SK-N-SH (cell line): Measurements from ENCODE around the gene ITGA6. TPM values are rescaled to one million over a fixed set of nuclear protein-coding genes. Genes with fewer than 3 reads are reported as not detected.

Experiments used
- CTCF ChIA-PET: fragments of 300-600, 350-600 bp; formaldehyde crosslinking; extraction: SDS; loops from one replicate; lab custom pipeline; 2021; lab: Yijun Ruan, JAX
- POLR2A ChIA-PET: fragments of 350-600 bp; sonication (Branson Sonifier 250); formaldehyde crosslinking; extraction: SDS; loops from one replicate; lab custom pipeline; 2020; ENCODE audit warnings: antibody characterized with exemption, inconsistent platforms; lab: Yijun Ruan, JAX
- DNase-seq: peaks from one replicate; pipeline ENCODE4 v3.0.0; 2012
- H2AFZ ChIP-seq: fragments of 200-600 bp; sonication (generic); 2 replicates; pipeline ENCODE4 v1.8.1; 2016; ENCODE audit warnings: antibody characterized with exemption, mild to moderate bottlenecking, low read depth
- H3F3A ChIP-seq: fragments of 200-600 bp; sonication (generic); replicated peaks from 2 replicates; pipeline ENCODE3; 2016; ENCODE audit warnings: antibody characterized with exemption, mild to moderate bottlenecking; ENCODE audit not compliant: insufficient read depth
- H3K27ac ChIP-seq, 2 experiments: fragments of 200-500 bp in 1 of 2; fragments of 200-600 bp in 1 of 2; sonication (Bioruptor generic) in 1 of 2; sonication (generic), shearing (Covaris generic) in 1 of 2; 2 replicates each; pipeline versions ENCODE4 v1.5.1 to v1.6.1; 2014 to 2016; ENCODE audit warnings: low read depth in 2 of 2, inconsistent platforms in 1 of 2, low read length in 1 of 2, mild to moderate bottlenecking in 1 of 2, mixed read lengths in 1 of 2
- H3K27me3 ChIP-seq: fragments of 200-600 bp; sonication (generic), shearing (Covaris generic); 2 replicates; pipeline ENCODE4 v1.6.1; 2016; ENCODE audit warnings: mixed run types; ENCODE audit not compliant: insufficient read depth
- H3K36me3 ChIP-seq, 2 experiments: fragments of 200-500 bp in 1 of 2; fragments of 200-600 bp in 1 of 2; sonication (Bioruptor generic) in 1 of 2; sonication (generic) in 1 of 2; replicated peaks in 1 of 2; 2 replicates each; pipeline versions ENCODE3 to v1.5.1; 2014 to 2016; ENCODE audit warnings: low read length in 1 of 2, mild to moderate bottlenecking in 1 of 2; ENCODE audit not compliant: insufficient read depth in 2 of 2, control insufficient read depth in 1 of 2
- H3K4me1 ChIP-seq, 2 experiments: fragments of 200-500 bp in 1 of 2; fragments of 200-600 bp in 1 of 2; sonication (Bioruptor generic) in 1 of 2; sonication (generic), shearing (Covaris generic) in 1 of 2; 2 replicates each; pipeline versions ENCODE4 v1.5.1 to v1.6.1; 2014 to 2016; ENCODE audit warnings: low read depth in 1 of 2, low read length in 1 of 2, mixed run types in 1 of 2; ENCODE audit not compliant: insufficient read depth in 2 of 2, control insufficient read depth in 1 of 2
- H3K4me2 ChIP-seq: fragments of 200-600 bp; sonication (generic), shearing (Covaris generic); 2 replicates; pipeline ENCODE4 v1.6.1; 2017; ENCODE audit warnings: mixed run types
- H3K4me3 ChIP-seq, 2 experiments: fragments of 200-500 bp in 1 of 2; fragments of 200-600 bp in 1 of 2; sonication (Bioruptor generic) in 1 of 2; sonication (generic), shearing (Covaris generic) in 1 of 2; 2 replicates each; pipeline versions ENCODE4 v1.5.1 to v1.8.1; 2014 to 2016; ENCODE audit warnings: low read depth in 2 of 2, inconsistent platforms in 1 of 2, low read length in 1 of 2, mild to moderate bottlenecking in 1 of 2, mixed read lengths in 1 of 2, moderate library complexity in 1 of 2
- H3K79me2 ChIP-seq: fragments of 200-600 bp; sonication (generic); 2 replicates; pipeline ENCODE4 v1.8.1; 2017; ENCODE audit warnings: mild to moderate bottlenecking; ENCODE audit not compliant: insufficient read depth
- H3K9ac ChIP-seq: fragments of 200-600 bp; sonication (generic); 2 replicates; pipeline ENCODE4 v1.6.1; 2017; ENCODE audit warnings: mixed run types
- H3K9me2 ChIP-seq: fragments of 200-600 bp; sonication (generic); 2 replicates; pipeline ENCODE4 v1.6.1; 2017; ENCODE audit warnings: mixed run types
- H3K9me3 ChIP-seq: fragments of 200-600 bp; sonication (generic); 2 replicates; pipeline ENCODE4 v1.6.1; 2017; ENCODE audit warnings: mixed run types, mild to moderate bottlenecking, moderate library complexity
- H4K20me1 ChIP-seq: fragments of 200-600 bp; sonication (generic); 2 replicates; pipeline ENCODE4 v1.6.1; 2017; ENCODE audit warnings: mild to moderate bottlenecking, mixed run types; ENCODE audit not compliant: insufficient read depth
- FOSL2 ChIP-seq: IDR thresholded peaks from 2 replicates; pipeline ENCODE4 v1.4.0; 2012; ENCODE audit warnings: low read depth, mild to moderate bottlenecking, moderate library complexity, borderline replicate concordance
- FOXJ3 ChIP-seq: sonication (generic); formaldehyde crosslinking; IDR thresholded peaks from 2 replicates; pipeline ENCODE4 v1.5.1; 2020; ENCODE audit warnings: mild to moderate bottlenecking, missing genetic modification reagents
- MEF2A ChIP-seq: IDR thresholded peaks from 2 replicates; pipeline ENCODE4 v1.4.0; 2012; ENCODE audit warnings: low read depth, borderline replicate concordance
- POLR2AphosphoS5 ChIP-seq: IDR thresholded peaks from 2 replicates; pipeline ENCODE4 v1.6.1; 2012; ENCODE audit warnings: low read depth, low read length
- RAD21 ChIP-seq: IDR thresholded peaks from 2 replicates; pipeline ENCODE4 v1.6.1; 2012; ENCODE audit warnings: mild to moderate bottlenecking, low read length
- RCOR1 ChIP-seq: fragments of 150-350 bp; IDR thresholded peaks from 2 replicates; pipeline ENCODE4 v1.6.1; 2017; ENCODE audit warnings: antibody characterized with exemption, low read length
- REST ChIP-seq: IDR thresholded peaks from 2 replicates; pipeline ENCODE4 v1.6.1; 2012; ENCODE audit warnings: mild to moderate bottlenecking, low read depth, low read length, moderate library complexity
- SIN3A ChIP-seq: IDR thresholded peaks from 2 replicates; pipeline ENCODE4 v1.6.1; 2012; ENCODE audit warnings: low read depth, mild to moderate bottlenecking, low read length, moderate library complexity, borderline replicate concordance
- SMC3 ChIP-seq: IDR thresholded peaks from 2 replicates; pipeline ENCODE4 v1.6.1; 2012; ENCODE audit warnings: low read depth, low read length, improper control_type of control experiment
- USF1 ChIP-seq: IDR thresholded peaks from 2 replicates; pipeline ENCODE4 v1.4.0; 2012; ENCODE audit warnings: low read depth, borderline replicate concordance
- WGBS: methylation state at CpG from one replicate; pipeline ENCODE4 v1.1.6; 2017; ENCODE audit warnings: low lambda C conversion rate; 5-methylcytosine and 5-hydroxymethylcytosine counted together
- polyA plus RNA-seq, 3 experiments: library from polyadenylated mRNA; depleted of rRNA; stranded (reverse); fragments of >200 nt; gene quantifications; 2 replicates each; pipeline ENCODE4 v1.2.3, GENCODE V29; 2012
- TF ChIP-seq, protein P1 (sequence below): IDR thresholded peaks from 2 replicates; pipeline ENCODE4 v1.4.0; 2012; ENCODE audit warnings: low read depth, borderline replicate concordance

Gene ITGA6
- polyA plus RNA-seq, 1 of the 3 experiments (the other 2 are of a cell fraction) = 26.0 TPM

GRCh38 chr2:172415865-172416183 is 11.6 kb upstream of the ITGA6 start:
- no peaks in the 10 kb centered on the region for H4K20me1 ChIP-seq
- H3K79me2 ChIP-seq = no peaks in the 10 kb centered on the region
- no peak overlapping the region for H3K27ac ChIP-seq
- no peak for DNase-seq
- H3K27me3 ChIP-seq = no peaks in the 10 kb centered on the region
- H3F3A ChIP-seq = peaks cover 7% of the 10 kb centered on the region
- WGBS = 30% methylated on average over 1 of the region's 1 CpG
- no peaks in the 10 kb centered on the region for H3K4me1 ChIP-seq
- ChIA-PET CTCF (no interaction called here), POLR2A (no interaction called here)
- H3K4me2 ChIP-seq = no peak overlapping the region
- no peak overlapping the region for H3K9ac ChIP-seq
- H2AFZ ChIP-seq = no peak overlapping the region
- TF ChIP-seq POLR2AphosphoS5 (no peak), MEF2A (no peak), REST (no peak), FOSL2 (no peak), USF1 (no peak), RAD21 (no peak)
- TF ChIP-seq, protein P1, sequence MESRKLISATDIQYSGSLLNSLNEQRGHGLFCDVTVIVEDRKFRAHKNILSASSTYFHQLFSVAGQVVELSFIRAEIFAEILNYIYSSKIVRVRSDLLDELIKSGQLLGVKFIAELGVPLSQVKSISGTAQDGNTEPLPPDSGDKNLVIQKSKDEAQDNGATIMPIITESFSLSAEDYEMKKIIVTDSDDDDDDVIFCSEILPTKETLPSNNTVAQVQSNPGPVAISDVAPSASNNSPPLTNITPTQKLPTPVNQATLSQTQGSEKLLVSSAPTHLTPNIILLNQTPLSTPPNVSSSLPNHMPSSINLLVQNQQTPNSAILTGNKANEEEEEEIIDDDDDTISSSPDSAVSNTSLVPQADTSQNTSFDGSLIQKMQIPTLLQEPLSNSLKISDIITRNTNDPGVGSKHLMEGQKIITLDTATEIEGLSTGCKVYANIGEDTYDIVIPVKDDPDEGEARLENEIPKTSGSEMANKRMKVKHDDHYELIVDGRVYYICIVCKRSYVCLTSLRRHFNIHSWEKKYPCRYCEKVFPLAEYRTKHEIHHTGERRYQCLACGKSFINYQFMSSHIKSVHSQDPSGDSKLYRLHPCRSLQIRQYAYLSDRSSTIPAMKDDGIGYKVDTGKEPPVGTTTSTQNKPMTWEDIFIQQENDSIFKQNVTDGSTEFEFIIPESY = no peak
- TF ChIP-seq, all 33 proteins: peak for 0
- Histone ChIP-seq H3K4me3 (no peak overlapping the region), H3K36me3 (no peaks in the 10 kb centered on the region), H3K9me3 (no peaks in the 10 kb centered on the region), H3K9me2 (no peaks in the 10 kb centered on the region)

DNA sequence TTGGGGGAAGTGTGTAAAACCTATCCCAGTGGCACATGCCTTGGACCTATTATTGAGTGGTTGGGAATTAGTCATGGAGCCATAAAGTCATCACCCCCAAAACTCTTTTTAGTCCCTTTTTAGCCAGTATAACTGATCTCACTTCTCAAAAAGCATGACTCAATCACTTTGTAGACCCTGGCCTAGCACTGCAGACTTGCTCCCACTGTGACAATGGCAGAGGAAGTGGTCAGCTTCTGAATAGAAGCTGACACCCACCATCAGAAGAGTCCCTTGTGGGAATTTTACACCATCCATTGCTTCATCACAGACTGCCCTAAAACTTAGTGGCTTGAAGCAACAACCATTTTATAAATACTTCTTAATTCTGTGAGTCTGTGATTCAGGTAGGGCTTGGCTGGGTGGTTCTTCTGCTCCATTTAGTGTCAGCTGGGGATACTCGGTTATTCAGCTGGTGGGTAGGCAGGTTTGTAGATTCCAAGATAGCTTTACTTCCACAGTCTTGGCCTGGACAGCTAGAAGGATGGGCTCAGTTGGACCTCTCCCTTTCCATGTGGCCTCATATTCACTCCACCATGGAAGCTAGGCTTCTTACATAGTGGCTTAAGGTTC is 10.8 kb upstream of the ITGA6 start:
- Histone ChIP-seq H3K36me3 (no peaks in the 10 kb centered on the region), H3K27ac (no peak overlapping the region), H3K4me3 (no peak overlapping the region), H3K9me2 (no peaks in the 10 kb centered on the region), H4K20me1 (no peaks in the 10 kb centered on the region), H3K4me1 (no peaks in the 10 kb centered on the region), H3K4me2 (no peak overlapping the region), H3F3A (peaks cover 7% of the 10 kb centered on the region), H3K9me3 (no peaks in the 10 kb centered on the region), H3K9ac (no peak overlapping the region), H3K79me2 (no peaks in the 10 kb centered on the region), H2AFZ (no peak overlapping the region), H3K27me3 (no peaks in the 10 kb centered on the region)
- ChIA-PET POLR2A (no interaction called here), CTCF (no interaction called here)
- WGBS = 57% methylated on average over 1 of the region's 1 CpG
- TF ChIP-seq FOXJ3 (CRISPR knock-in tag) (no peak), RCOR1 (no peak), SMC3 (no peak), SIN3A (no peak)
- DNase-seq = no peak
